Inflammatory macrophage treated with lipopolysaccharide for 1 hour (primary cell): Measurements from ENCODE around the gene TRIM60.
"Not testable (repeated sequence)": the region's sequence is repeated elsewhere in the genome, so short reads cannot be mapped to it uniquely, and the experiment has no call there.

Experiments used
- DNase-seq, 2 donors: peaks; one replicate each; pipeline ENCODE4 v3.0.0-alpha.2; 2020 to 2022

Gene TRIM60

GRCh38 chr4:165031436-165032211 lies at the start of gene TRIM60:
Gene TRIM60 (plus strand): TSS chr4:165031999. CDS start chr4:165040073, 8,074 bp downstream.
- DNase-seq: no peak

GRCh38 chr4:164989471-164989870 lies 42.3 kb upstream of the TRIM60 start:
- DNase-seq: no peak

GRCh38 chr4:164990786-164991185 lies 41.0 kb upstream of the TRIM60 start:
- not testable (repeated sequence) for DNase-seq

- DNase-seq: not testable (repeated sequence)
Observed at GRCh38 chr4:164996123-164996522, 35.7 kb upstream of the TRIM60 start.

- DNase-seq: no peak
Observed at GRCh38 chr4:164997324-164997723, 34.5 kb upstream of the TRIM60 start.

GRCh38 chr4:164997941-164998340 lies 33.9 kb upstream of the TRIM60 start:
- no peak for DNase-seq

- DNase-seq: not testable (repeated sequence)
Observed at GRCh38 chr4:164998526-164999080, 33.2 kb upstream of the TRIM60 start.

- not testable (repeated sequence) for DNase-seq
Observed at GRCh38 chr4:165001957-165002356, 29.8 kb upstream of the TRIM60 start.

GRCh38 chr4:165005352-165005925 lies 26.4 kb upstream of the TRIM60 start:
- DNase-seq: no peak

- DNase-seq: no peak
Observed at GRCh38 chr4:165006456-165006855, 25.3 kb upstream of the TRIM60 start.

- no peak for DNase-seq
Observed at GRCh38 chr4:165006886-165007285, 24.9 kb upstream of the TRIM60 start.

GRCh38 chr4:165009493-165010227 lies 22.1 kb upstream of the TRIM60 start:
- DNase-seq: no peak

- DNase-seq: no peak
Observed at GRCh38 chr4:165010487-165010886, 21.3 kb upstream of the TRIM60 start.

GRCh38 chr4:165010991-165011390 lies 20.8 kb upstream of the TRIM60 start:
- no peak for DNase-seq

- no peak for DNase-seq
Observed at GRCh38 chr4:165011403-165011802, 20.4 kb upstream of the TRIM60 start.

- DNase-seq: no peak
Observed at GRCh38 chr4:165013691-165014090, 18.1 kb upstream of the TRIM60 start.

- no peak for DNase-seq
Observed at GRCh38 chr4:165016971-165017370, 14.8 kb upstream of the TRIM60 start.

GRCh38 chr4:165019995-165020394 lies 11.8 kb upstream of the TRIM60 start:
- DNase-seq: not testable (repeated sequence)

- not testable (repeated sequence) for DNase-seq
Observed at GRCh38 chr4:165025782-165026181, 6.0 kb upstream of the TRIM60 start.

- no peak for DNase-seq
Observed at GRCh38 chr4:165027762-165028402, 3.9 kb upstream of the TRIM60 start.

- DNase-seq: no peak
Observed at GRCh38 chr4:165048170-165048569, 16.4 kb downstream of the TRIM60 start.

GRCh38 chr4:165052627-165053026 lies 20.8 kb downstream of the TRIM60 start:
- DNase-seq: no peak

GRCh38 chr4:165053645-165054044 lies 21.8 kb downstream of the TRIM60 start, which contains the start of gene TRIM75:
Gene TRIM75 (plus strand): TSS chr4:165053866. CDS start chr4:165059148, 5,282 bp downstream.
- no peak for DNase-seq
